CD4-positive, CD25-positive, alpha-beta regulatory T cell (primary cell): Measurements from ENCODE around the gene BRPF3. TPM values are rescaled to one million over a fixed set of nuclear protein-coding genes. Genes with fewer than 3 reads are reported as not detected.

Source experiments
- ATAC-seq, 2 donors: fragments of 150-1000 bp; cut with Tn5 transposase; one replicate each; pipeline ENCODE4 v1.10.0; 2021; ENCODE audit warnings: low read depth in 2 of 2, moderate number of reproducible peaks in 2 of 2, moderate library complexity in 1 of 2
- DNase-seq, 3 donors: peaks; one replicate each; pipeline versions ENCODE4 v3.0.0 to v3.0.0-alpha.2; 2012 to 2022; ENCODE audit warnings: mixed read lengths in 1 of 3
- H3K27ac ChIP-seq: one replicate; pipeline ENCODE4 v1.7.0; 2013; ENCODE audit warnings: mild to moderate bottlenecking, low read length; ENCODE audit not compliant: insufficient read depth, poor library complexity, severe bottlenecking
- H3K27me3 ChIP-seq: one replicate; pipeline ENCODE4 v1.7.0; 2013; ENCODE audit warnings: low read length; ENCODE audit not compliant: control insufficient read depth, insufficient read depth
- H3K36me3 ChIP-seq: one replicate; pipeline ENCODE4 v1.7.0; 2013; ENCODE audit warnings: mild to moderate bottlenecking, low read length, moderate library complexity; ENCODE audit not compliant: control insufficient read depth, insufficient read depth
- H3K4me1 ChIP-seq: 2 replicates; pipeline ENCODE4 v1.7.0; 2013; ENCODE audit warnings: mild to moderate bottlenecking, low read length; ENCODE audit not compliant: insufficient read depth, control insufficient read depth, poor library complexity, severe bottlenecking
- H3K4me3 ChIP-seq: one replicate; pipeline ENCODE4 v1.7.0; 2013; ENCODE audit warnings: low read depth, mild to moderate bottlenecking, low read length, moderate library complexity
- H3K9me3 ChIP-seq, 2 experiments: 1 replicate in 1 of 2; 2 replicates in 1 of 2; pipeline ENCODE4 v1.7.0; 2013; ENCODE audit warnings: low read length in 2 of 2, mild to moderate bottlenecking in 1 of 2, moderate library complexity in 1 of 2; ENCODE audit not compliant: control insufficient read depth in 2 of 2
- H3K27ac Mint-ChIP-seq, 3 donors: one replicate each; pipeline ENCODE4 v1.8.0; 2020 to 2022; ENCODE audit warnings: mild to moderate bottlenecking in 3 of 3, mixed read lengths in 3 of 3, moderate library complexity in 2 of 3
- H3K27me3 Mint-ChIP-seq: one replicate; pipeline ENCODE4 v1.8.0; 2022; ENCODE audit warnings: mild to moderate bottlenecking, mixed read lengths
- H3K36me3 Mint-ChIP-seq: one replicate; pipeline ENCODE4 v1.8.0; 2020; ENCODE audit warnings: mixed read lengths
- H3K4me1 Mint-ChIP-seq, 4 donors: one replicate each; pipeline ENCODE4 v1.8.0; 2020 to 2022; ENCODE audit warnings: mixed read lengths in 4 of 4, mild to moderate bottlenecking in 1 of 4
- H3K4me3 Mint-ChIP-seq, 4 donors: one replicate each; pipeline ENCODE4 v1.8.0; 2020 to 2022; ENCODE audit warnings: mild to moderate bottlenecking in 4 of 4, mixed read lengths in 4 of 4, moderate library complexity in 3 of 4
- H3K9me3 Mint-ChIP-seq, 7 donors: one replicate each; pipeline ENCODE4 v1.8.0; 2020 to 2022; ENCODE audit warnings: mixed read lengths in 7 of 7, mild to moderate bottlenecking in 3 of 7, moderate library complexity in 2 of 7
- polyA plus RNA-seq, 4 donors: library from polyadenylated mRNA; unstranded; fragments of 300-500 nt; fragmentation: Illumina TruSeq; gene quantifications; one replicate each; pipeline ENCODE4 v1.2.3, GENCODE V29; 2021
- total RNA-seq: library from RNA; stranded (reverse); gene quantifications from one replicate; pipeline ENCODE4 v1.2.3, GENCODE V29; 2022

BRPF3 gene
- total and polyA plus RNA-seq, 5 donors from 2014 or later: 3.2 to 37.7 (median 4.4) TPM

GRCh38 chr6:36263390-36264000, 67.0 kb downstream of the BRPF3 start:
- Mint-ChIP-seq H3K4me1 (no peaks in the 10 kb centered on the region), H3K4me3 (no peak overlapping the region), H3K27ac (no peak overlapping the region), H3K36me3 (no peaks in the 10 kb centered on the region), H3K27me3 (peaks cover 32% of the 10 kb centered on the region), H3K9me3 (peaks cover 0 to 6% (median 1%) of the 10 kb centered on the region in 7 donors)
- no peaks in the 10 kb centered on the region for H3K27me3 ChIP-seq
- H3K4me1 ChIP-seq: no peaks in the 10 kb centered on the region
- no peak overlapping the region for H3K27ac ChIP-seq
- no peaks in the 10 kb centered on the region for H3K36me3 ChIP-seq
- ATAC-seq (no peak), DNase-seq (no peak)
- no peak overlapping the region for H3K4me3 ChIP-seq
- H3K9me3 ChIP-seq: peaks cover 8% of the 10 kb centered on the region in 2 experiments

DNA sequence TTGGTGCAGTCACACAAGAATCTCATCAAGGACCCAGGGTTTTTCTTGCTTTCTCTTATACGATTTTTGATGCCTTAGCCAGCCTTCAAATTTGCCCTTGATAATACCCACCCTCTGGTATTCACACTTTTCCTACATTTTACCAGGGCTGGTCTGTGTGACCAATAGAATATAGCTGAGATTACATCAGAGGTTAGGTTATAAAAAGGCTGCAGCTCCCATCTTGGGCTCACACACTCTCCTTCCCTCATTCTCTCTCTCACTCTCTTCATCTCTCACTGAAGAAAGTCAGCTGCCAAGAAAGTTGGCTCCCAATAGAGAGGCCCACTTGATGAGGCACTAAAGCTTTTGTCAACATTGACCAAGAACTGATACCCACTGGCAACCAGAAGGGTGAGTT, 69.2 kb downstream of the BRPF3 start:
- no peak for DNase-seq
- H3K4me1 ChIP-seq: no peaks in the 10 kb centered on the region
- H3K4me3 ChIP-seq: no peak overlapping the region
- H3K27me3 Mint-ChIP-seq: peaks cover 33% of the 10 kb centered on the region
- H3K4me3 Mint-ChIP-seq: no peak overlapping the region
- no peak for ATAC-seq
- no peaks in the 10 kb centered on the region for H3K36me3 Mint-ChIP-seq
- H3K36me3 ChIP-seq: no peaks in the 10 kb centered on the region
- no peak overlapping the region for H3K27ac ChIP-seq
- H3K27ac Mint-ChIP-seq: no peak overlapping the region
- H3K27me3 ChIP-seq: no peaks in the 10 kb centered on the region
- no peaks in the 10 kb centered on the region for H3K4me1 Mint-ChIP-seq
- peaks cover 0 to 6% (median 3%) of the 10 kb centered on the region in 7 donors for H3K9me3 Mint-ChIP-seq
- peaks cover 8% of the 10 kb centered on the region in 2 experiments for H3K9me3 ChIP-seq

DNA sequence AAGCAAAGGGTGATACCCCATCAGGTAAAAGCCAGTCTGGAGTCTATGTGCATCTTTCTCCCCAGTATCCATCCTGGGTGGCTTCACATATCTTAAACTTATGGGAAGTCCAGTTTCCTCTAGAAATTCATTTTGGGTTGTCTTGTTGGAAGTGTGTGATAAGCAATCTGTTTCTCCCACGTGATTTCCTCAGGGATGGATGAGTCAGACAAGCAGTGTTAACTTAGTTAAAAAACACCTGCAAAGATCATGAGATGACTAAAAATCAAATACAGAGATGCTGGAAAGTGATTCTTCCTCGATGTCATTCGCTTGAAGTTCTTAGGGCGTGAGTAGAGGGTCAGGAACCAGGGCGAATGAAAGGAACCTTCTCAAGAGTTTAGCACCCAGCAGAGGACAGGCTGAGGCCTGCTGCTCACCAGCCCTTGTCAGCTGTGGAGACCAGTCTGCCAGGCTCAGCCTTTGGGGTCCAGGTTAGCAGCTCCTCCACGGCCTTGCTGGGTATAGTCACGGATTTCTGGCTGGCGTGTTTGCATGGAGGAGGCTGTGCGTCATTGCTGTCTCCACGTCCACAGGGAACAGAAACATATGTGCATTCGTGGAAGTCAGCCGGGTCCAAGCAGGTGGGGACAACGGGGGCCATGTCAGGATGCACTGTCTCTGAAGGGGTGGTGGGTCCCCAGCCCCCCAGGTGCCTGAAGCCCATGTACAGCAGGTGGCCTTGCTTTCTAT, 70.5 kb downstream of the BRPF3 start:
- H3K36me3 Mint-ChIP-seq: no peaks in the 10 kb centered on the region
- peaks cover 0 to 6% (median 3%) of the 10 kb centered on the region in 7 donors for H3K9me3 Mint-ChIP-seq
- no peak overlapping the region for H3K27ac ChIP-seq
- no peaks in the 10 kb centered on the region for H3K4me1 ChIP-seq
- no peak overlapping the region for H3K27ac Mint-ChIP-seq
- H3K4me3 ChIP-seq: no peak overlapping the region
- no peaks in the 10 kb centered on the region for H3K4me1 Mint-ChIP-seq
- ATAC-seq: no peak
- H3K27me3 Mint-ChIP-seq: peaks cover 19% of the 10 kb centered on the region
- H3K4me3 Mint-ChIP-seq: no peak overlapping the region
- no peak for DNase-seq
- no peaks in the 10 kb centered on the region for H3K36me3 ChIP-seq
- H3K27me3 ChIP-seq: no peaks in the 10 kb centered on the region
- peaks cover 8% of the 10 kb centered on the region in 2 experiments for H3K9me3 ChIP-seq

DNA sequence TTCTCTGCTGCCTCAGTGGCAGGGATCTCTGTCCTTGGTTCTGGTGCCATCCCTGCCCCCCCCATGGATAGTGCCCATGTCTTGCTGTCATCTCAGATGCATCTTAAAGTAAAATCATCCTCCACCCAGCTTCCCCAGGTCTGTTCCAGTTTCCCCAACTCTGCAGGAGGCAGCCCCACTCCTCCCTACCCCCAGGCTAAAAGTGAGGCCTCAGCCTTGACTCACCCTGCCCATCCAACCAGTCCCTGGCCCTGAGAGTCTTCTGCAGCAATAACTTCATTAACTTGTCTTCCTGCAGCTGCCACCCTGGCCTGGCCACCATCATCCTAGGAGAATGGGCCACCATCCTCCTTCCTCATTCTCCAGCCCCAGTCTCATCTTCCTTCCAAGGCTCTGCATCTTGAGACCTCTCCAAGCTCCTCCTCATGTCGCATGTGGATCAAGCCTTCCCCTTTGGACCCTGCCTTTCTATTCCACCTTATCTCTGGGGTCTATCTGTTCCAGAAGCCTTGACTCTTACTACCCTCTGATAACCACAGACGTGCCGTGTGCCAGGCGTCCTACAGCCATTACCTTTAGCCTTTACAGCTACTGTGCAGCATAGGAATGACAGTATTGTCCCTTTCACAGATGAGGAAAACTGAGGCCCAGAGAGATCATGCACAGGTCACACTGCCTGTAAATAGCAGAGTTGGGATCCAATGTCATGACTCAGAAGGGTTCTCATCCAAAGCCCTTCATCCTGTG, 71.4 kb downstream of the BRPF3 start:
- Mint-ChIP-seq H3K27ac (no peak overlapping the region), H3K9me3 (peaks cover 0 to 6% (median 3%) of the 10 kb centered on the region in 7 donors), H3K36me3 (no peaks in the 10 kb centered on the region), H3K27me3 (peaks cover 16% of the 10 kb centered on the region), H3K4me3 (no peak overlapping the region), H3K4me1 (no peaks in the 10 kb centered on the region)
- Histone ChIP-seq H3K27me3 (no peaks in the 10 kb centered on the region), H3K36me3 (no peaks in the 10 kb centered on the region), H3K27ac (no peak overlapping the region), H3K9me3 (peaks cover 8% of the 10 kb centered on the region in 2 experiments), H3K4me1 (no peaks in the 10 kb centered on the region), H3K4me3 (no peak overlapping the region)
- ATAC-seq (no peak), DNase-seq (no peak)

GRCh38 chr6:36268478-36269275, 72.1 kb downstream of the BRPF3 start:
- Mint-ChIP-seq H3K27me3 (peaks cover 16% of the 10 kb centered on the region), H3K9me3 (peaks cover 0 to 6% (median 3%) of the 10 kb centered on the region in 7 donors), H3K36me3 (no peaks in the 10 kb centered on the region), H3K4me3 (no peak overlapping the region), H3K27ac (no peak overlapping the region), H3K4me1 (no peaks in the 10 kb centered on the region)
- peaks cover 8% of the 10 kb centered on the region in 2 experiments for H3K9me3 ChIP-seq
- no peak overlapping the region for H3K27ac ChIP-seq
- DNase-seq (no peak), ATAC-seq (no peak)
- no peak overlapping the region for H3K4me3 ChIP-seq
- H3K4me1 ChIP-seq: no peaks in the 10 kb centered on the region
- no peaks in the 10 kb centered on the region for H3K27me3 ChIP-seq
- no peaks in the 10 kb centered on the region for H3K36me3 ChIP-seq

GRCh38 chr6:36269834-36270705, 73.5 kb downstream of the BRPF3 start, which contains the start of gene PNPLA1:
TSS of gene PNPLA1 (plus strand) at chr6:36270060. CDS start at chr6:36270460, 400 bp downstream.
- Mint-ChIP-seq H3K4me3 (no peak within 1 kb of the TSS), H3K36me3 (no peaks in the 10 kb centered on the region), H3K27ac (no peak within 1 kb of the TSS), H3K9me3 (peaks cover 0 to 6% (median 4%) of the 10 kb centered on the region in 7 donors), H3K4me1 (no peaks in the 10 kb centered on the region), H3K27me3 (peaks cover 11% of the 10 kb centered on the region)
- H3K27me3 ChIP-seq: peaks cover 2% of the 10 kb centered on the region
- H3K27ac ChIP-seq: no peak within 1 kb of the TSS
- no peaks in the 10 kb centered on the region for H3K36me3 ChIP-seq
- DNase-seq (no peak), ATAC-seq (no peak)
- peaks cover 8% of the 10 kb centered on the region in 2 experiments for H3K9me3 ChIP-seq
- no peaks in the 10 kb centered on the region for H3K4me1 ChIP-seq
- H3K4me3 ChIP-seq: no peak within 1 kb of the TSS
